CD4-positive, alpha-beta T cell treated with Interleukin-15 for 4 hours (primary cell): ENCODE measurements around the gene TNRC18.
"Not testable (repeated sequence)": the region's sequence is repeated elsewhere in the genome, so short reads cannot be mapped to it uniquely, and the experiment has no call there.

Experiments
- DNase-seq: peaks from one replicate; pipeline ENCODE4 v3.0.0-alpha.2; 2020; ENCODE audit warnings: low spot score

TNRC18 gene

DNA sequence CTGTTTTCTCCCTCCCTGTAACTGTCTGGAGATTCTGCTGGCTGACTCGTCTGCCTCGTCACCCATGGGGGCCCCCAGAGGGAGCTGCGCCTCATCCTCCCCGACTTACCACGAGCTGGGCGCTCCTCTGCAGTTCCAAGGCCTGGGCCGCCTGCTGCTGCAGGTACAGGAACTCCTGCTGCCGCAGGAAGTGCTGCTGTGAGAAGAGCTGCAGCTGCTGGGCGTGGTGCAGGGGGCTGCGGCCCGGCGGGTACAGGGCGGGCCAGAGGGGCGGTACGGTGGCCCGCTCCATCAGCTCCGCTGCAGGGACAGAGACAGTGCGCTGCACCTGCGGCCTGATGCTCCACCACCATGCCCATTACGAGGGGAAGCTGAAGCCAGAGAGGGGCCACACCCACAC is 47.7 kb downstream of the TNRC18 start:
- DNase-seq, result peak; percentile 24

DNA sequence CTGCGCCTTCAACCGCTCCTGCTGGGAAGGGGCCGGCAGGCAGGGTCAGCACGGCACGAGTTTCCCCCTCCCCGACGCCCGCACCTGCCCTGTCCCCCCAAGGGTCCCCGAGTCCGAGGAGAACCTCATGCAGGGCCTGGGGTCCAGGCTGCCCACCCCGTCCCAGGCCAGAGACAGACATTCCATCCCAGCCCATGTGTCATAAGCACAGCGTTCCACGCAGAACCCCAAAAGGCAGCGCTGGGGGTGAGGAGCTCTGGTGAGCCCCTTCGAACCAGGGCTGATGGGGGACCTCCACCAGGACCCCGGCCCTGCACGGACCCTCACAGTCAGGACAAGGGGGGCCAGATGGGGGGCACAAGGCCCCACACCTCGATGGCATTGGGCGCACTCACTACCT is 49.2 kb downstream of the TNRC18 start:
- DNase-seq, result no peak

DNA sequence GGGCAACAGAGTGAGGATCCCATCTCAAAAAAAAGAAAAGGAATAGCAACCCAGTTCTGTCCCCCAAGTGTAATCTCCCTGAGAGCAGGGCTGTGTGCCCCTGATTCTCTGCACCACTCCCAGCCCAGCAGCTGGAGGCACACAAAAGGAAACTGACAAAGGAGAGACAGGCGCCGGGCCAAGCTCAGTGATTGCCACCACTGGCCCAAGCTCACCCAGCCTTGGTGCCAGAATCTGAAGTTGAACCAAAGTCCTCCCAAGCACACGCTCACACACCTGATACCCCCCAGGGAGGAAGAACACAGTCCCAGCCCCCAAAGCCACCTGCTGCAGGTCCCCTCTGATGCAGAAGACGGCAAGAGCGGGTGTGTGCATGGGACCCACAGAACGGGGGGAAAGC is 50.3 kb downstream of the TNRC18 start:
- DNase-seq, result no peak

DNA sequence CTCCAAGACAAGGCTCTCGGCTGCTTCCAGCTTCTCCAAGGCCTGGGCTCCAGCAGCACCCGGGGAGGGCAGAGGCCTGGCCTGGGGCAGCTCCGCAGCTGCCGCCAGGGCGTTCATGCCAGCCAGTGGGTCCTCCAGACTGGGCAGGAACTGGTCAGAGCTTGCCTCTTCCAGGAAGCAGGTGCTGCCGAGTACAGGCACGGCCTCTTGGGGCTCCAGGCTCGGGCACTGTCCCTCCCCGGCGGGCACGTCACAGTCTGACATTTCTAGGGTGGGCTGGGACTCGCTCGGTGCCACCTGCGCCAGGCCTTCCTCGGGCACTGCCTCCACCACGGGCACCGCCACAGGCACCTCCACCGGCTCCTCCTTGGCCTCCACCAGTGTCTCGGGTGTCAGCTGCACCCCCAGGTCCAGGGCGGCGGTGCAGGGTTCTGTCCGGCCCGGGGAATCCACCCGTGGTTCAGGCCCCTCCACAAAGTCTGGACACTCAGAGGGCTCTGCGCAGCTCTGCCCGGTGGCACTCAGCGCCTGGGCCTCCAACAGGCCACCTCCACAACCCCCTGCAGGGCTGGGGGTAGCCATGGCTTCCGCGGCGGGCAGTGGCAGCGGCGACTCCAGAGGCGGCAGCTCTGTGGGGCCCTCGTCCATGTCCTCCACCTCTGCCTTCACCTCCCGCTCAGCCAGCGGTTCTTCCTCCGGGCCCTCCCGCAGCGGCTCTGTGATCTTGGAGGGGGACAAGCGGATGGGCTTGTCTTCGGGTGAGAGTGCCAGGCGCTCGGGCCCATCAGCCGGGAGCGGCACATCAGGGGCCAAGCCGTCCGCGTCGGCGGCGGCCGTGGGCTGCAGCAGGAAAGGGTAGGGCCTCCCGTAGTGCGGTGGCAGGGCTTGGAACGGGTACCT is 52.9 kb downstream of the TNRC18 start:
- DNase-seq, result no peak

DNA sequence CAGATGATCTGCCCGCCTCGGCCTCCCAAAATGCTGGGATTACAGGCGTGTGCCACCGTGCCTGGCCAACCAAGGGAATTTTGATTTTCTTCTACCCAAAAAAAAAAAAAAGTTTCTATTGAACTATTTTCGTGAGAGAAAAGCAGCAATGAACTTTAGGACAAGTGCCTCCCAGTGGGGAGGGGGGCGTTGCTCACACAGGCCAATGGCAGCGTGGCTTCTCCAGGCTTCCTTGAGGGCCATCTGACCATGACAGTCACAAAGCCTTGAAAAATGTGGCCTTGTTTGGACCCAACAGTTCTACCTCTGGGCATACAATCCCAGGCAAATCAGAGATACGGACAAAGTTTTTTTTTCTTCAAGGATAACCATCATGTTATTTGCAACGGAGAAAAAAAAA is 56.0 kb downstream of the TNRC18 start:
- DNase-seq, result no peak

DNA sequence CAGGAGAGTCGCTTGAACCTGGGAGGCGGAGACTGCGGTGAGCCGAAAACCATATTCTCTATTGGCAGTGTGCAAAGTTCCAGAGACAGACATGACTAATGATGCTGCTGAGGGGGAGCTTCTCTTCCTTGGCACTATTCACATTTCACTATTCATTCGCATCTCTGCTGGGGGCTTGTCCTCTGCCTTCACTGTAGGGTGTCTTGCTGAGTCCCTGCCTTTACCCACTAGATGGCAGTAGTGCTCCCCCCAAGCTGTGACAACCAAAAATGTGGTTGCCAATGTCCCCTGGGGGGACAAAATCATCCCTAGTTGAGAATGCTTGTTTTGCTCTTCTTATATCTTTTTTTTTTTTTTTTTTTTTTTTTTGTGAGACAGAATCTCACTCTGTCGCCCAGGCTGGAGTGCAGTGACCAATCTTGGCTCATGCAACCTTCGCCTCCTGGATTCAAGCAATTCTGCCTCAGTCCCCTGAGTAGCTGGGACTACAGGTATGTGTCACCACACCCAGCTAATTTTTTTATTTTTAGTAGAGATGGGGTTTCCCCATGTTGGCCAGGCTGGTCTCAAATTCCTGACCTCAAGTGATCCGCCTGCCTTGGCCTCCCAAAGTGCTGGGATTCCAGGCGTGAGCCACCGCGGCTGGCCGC is 57.5 kb downstream of the TNRC18 start:
- DNase-seq, result peak; percentile 74

DNA sequence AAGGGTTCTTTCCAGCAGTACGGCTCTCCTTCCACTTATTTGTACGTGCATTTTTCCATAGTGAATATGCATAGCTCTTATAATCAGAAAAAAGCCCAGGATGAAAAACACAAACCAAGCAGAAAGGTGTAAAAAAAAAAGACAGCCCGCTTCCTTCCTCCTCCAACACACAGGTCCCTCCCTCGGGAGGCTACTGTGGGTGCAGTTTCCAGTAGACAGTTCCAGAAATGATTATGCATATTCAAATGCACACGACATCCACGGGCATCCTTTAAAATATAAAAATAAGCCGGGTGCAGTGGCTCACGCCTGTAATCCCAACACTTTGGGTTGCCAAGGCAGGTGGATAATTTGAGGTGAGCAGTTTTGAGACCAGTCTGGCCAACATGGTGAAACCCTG is 59.9 kb downstream of the TNRC18 start:
- DNase-seq, result no peak

DNA sequence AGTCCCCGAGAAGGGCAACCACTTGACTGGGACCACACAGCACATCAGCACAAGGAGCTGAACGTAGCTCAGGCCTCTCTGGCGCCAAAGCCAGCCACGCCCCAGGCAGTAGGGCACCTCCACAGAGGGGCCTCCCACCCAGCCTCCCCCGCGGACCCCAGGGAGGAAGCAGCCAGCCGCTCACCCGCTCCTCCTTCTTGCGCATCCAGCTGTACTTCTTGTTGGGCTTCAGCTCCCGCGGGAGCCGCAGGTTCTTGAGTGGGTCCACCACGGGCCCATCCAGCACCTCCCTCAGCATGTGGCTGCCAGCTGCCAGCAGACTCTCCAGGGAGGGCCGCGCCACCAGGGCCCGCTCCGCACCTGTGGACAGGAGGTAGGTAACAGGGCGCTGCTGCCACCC is 61.2 kb downstream of the TNRC18 start:
- DNase-seq, result no peak

DNA sequence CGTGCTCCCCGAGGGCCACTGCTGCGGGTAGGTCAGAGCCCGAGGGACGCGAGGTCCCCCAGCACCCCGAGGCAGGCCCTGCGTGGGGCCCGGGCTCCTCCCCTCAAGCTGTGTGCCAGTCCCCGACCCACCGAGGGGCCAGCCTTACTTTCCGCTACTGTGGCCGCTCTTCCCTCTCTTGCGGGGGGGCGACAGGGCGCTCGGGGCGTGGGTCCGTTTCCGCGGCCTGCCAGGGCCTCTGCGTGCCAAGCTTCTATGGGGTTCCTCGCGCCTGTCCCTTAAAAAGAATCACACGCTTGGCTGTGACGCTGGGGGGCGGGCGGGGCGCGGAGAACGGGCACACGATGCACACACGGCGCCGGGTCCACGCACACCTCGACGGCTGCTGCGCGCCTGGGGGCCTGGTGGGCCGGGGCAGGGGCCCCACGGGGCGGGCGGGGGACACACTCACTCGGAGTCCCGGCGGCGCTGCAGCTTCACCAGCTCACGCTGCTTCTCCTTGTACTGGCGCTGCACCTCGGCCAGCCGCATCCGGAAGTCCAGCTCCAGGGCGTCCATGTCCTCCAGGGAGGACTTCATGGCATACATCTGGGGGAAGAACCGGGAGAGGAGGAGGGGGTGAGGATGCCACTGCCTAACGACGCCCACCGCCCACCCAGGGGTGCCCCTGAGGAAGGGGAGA is 62.0 kb downstream of the TNRC18 start:
- DNase-seq, result no peak

DNA sequence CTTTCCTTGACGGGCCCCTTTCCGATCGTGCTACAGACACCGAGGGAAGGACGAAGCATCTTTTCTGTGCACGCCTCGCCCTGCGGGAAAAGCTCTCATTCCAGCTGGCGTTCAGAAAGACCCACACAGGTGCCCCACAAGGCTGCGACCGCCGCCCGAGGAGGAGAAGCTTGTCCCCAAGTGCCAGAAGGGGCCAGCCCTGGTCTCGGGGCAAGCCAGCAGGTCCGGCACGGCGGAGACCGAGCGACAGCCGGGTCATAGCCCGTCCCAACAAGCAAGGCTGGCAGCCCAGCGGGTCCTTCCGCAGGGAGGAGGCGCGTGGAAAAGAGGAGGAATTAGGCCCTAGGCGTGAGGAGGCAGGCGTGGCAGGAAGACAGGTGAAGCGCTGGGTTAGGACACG is 62.7 kb downstream of the TNRC18 start:
- DNase-seq, result no peak

DNA sequence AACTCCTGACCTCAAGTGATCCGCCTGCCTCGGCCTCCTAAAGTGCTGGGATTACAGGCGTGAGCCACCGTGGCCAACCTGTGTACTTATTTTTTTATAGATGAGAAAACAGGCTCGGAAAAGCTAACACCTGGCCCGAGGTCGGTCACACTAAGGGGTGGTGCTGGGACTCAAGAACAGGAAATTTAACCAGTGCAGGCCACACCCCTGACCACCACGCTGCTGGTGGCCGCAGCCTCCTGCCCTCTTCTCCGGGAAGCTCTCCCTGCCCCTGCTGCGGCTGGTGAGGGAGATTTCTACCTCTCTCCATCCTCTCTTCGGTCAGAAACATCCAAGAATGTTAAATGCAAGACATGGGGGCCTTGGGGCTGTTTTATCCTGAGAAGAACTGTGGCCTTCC is 63.2 kb downstream of the TNRC18 start:
- DNase-seq, result no peak

DNA sequence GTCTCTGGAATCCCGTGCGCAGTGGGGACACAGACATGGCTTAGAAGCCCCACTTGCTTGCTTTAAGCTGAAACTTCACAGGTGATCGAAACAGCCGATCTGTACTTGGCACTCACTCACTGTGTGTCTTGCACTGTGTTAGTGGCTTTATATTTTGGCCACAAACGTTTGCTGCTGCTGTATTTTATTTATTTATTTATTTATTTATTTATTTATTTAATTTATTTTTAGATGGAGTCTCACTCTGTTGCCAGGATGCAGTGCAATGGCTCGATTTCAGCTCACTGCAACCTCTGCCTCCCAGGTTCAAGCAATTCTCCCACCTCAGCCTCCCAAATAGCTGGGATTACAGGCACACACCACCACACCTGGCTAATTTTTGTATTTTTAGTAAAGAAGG is 63.6 kb downstream of the TNRC18 start:
- DNase-seq, result not testable (repeated sequence)

DNA sequence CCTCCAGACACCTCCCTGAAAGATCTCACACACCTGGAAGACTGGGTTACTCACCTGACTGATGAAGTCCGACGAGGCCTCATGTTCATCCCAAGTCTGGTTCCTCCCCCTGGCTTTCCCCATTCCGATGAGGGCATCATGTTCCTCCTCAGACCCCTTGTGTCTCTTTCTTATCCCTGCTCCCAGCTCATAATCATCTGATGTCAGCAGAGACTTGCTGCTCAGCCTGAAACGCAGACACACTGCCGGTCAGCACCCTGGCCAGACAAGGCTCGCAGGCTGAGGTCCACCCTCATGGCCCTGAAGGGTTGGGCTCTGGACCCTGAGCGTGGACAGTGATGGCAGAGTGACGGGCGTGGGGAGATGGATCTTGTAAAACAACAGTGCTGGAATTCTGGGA is 64.3 kb downstream of the TNRC18 start:
- no peak for DNase-seq

DNA sequence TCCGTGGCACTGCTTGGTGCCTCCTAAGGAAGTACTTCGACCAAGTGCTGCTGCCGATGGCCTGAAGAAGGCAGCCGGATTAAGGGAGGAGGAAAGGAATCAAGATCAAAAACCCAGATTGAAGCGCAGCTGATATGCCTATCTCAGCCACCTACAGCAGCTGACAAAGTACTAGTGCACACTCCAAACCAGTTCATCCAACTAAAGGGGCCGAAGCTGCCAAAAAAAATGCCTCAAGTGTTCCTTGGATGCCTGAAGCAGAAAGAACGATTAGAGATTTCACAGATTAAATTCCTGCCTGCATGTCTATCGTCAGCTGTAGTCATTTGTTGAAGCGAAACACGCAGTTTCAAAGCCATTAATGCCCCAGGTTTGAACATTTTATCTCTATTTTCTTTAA is 65.7 kb downstream of the TNRC18 start:
- no peak for DNase-seq

DNA sequence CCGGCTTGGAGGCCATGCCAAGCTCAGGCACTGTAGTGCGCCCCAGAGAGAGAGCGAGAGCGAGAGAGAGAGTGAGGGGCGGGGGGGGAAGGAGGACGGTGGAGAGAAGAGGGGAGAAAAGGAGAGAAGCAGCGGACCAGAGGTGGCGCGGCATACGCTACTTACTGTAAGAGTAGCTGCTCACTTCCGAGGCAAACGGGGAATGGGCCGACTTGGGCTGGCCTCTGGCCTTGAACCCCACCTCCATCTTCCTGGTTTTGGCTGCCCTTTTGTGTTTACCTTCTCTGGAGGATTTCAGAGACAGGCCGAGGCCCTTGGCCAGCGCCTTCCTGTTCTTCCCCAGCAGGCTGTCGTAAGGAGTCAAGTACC is 66.9 kb downstream of the TNRC18 start:
- no peak for DNase-seq

DNA sequence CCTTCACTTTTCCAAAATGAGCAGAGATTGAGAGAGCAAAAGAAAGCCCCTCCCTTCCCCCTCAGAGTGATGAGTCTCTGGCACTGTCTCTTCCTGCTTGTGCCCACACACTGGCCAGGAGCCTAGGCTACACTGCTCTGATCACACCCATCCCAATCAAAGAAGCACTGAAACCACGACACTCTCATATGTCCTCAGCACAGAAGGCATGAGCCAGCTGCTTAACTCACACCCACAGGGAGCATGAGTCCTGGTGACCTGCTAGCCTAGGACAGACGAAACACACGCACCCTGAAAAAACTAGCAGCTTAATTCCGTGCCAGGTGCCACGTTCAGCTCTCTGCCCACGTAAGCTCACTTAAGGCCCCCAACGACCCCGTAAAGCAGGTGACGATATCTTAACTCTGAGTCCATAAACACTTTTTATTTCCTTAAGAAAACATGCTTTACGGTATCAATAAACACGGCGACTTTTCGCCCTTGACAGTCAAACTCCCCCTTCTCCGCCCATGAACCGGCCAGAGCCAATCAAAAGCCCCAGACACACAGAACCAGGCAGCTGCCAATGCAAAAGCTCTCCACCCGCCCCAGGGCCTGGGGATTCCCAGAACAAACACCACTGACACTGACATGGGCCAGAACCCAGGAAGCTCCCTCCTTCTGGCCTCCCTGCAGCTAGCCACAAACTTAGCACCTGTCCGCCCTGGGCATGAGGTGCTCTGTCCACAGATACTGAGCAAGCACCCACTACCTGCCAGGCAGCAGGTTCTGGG is 69.0 kb downstream of the TNRC18 start:
- DNase-seq, result no peak

DNA sequence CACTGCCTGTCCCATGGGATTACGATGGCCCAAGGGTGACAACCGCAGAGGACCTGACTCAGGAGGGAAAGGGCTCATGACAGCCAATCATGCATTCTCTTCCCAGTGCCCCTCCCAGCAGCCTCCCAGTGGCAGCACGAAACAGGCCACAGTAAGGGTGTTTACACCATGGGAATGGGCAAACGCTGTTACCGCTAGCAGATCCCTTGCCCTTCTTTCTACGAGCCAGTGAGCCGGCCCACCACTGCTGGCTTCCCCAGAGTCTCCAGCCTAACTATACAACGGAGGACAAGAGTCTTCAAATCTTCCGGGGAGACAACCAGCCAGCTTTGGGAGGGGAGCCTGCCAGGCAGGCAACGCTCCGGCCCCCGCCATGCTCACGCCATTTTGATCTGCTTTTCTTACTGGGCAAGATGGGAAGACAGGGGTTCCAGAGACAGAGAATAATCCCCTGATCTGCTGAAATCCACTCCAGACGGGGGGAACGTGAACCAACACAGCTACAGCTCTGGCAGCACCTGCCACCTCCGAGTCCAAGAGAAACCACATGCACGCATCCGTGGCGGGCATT is 71.1 kb downstream of the TNRC18 start:
- DNase-seq, result no peak

DNA sequence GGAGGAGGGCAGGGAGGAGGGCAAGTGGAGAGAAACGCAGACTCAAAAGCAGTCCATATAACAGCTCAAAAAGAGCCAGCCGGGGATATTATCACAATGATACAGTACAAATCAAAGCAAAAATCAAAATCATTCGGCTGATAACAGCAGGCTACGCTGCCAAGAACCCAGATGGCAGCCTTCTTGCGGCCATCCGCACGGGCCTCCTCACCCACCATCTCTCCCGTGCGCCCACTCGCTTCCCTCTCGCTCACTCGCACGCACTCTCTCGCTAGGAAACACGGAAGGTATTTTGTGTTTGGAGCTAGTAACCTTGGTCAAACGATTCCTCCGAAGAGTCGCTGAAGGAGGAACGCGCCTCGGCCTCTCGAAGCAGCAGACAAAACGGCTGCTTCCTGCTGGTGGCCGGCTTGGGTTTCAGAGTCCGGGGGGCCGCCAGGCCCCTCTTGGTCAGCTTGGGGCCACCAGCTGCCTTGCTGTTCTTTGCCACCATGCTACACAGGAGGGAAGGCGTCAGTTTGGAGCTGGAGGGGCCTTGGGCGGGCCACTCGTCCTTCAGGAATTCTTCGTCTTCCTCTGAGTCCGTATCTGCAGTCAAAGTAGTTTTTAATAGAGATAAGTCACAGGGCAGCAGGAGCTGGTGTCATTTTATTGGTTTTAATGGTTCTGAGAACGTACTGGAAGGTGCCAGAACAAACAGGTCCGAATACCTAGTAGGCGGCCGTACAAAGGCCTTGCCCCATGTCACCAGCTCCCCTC is 71.9 kb downstream of the TNRC18 start:
- DNase-seq, result no peak

DNA sequence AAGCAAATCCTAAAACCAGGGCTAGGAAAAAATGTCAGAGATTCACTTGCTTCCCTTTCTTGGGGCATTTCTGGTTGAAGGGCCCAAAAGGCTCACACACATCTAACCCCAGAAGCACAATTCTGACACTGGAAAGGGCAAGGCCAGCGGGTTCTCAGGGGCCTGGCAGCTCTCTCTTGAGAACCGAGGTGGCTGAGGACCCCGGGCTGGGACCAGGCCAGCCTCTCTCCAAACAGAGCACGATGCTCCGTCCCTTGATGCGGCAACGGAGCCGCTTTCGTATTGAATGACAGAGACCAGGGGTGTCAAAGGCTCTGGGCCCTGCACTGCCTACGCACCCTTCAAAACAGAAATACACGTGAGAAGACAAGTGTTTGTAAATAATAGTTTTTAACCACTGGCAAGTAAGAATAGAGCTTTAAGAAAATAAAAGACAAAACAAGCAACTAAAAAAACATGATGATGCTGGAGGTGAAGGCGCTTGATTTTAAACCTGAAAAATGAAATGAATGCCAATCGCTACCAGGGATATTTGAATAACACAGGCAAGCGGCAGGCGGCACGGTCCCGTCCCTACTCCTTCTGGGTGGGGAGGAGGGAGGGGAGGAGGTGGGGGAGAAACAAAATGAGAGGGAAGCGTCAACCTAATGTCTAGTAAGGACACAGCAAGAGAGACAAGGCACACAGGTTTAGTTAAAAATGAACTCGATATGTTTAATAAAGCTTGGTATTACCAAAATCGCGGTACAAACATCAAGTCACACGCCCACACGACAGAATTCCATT is 72.8 kb downstream of the TNRC18 start:
- no peak for DNase-seq

DNA sequence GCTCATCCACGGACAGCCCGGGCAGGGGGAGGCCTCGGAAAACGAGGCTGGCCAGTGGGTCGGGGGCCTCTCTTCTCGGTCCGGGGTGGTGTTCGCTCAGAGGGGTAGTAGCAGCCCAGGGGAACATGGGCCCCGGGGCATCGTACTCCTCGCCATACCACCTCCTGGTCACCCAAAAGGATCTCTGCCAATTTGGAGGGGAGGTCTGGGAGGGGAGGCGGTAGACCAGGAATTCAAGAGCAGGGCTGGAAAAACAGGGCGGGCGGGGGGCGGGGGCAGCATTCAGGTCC is 73.5 kb downstream of the TNRC18 start:
- DNase-seq, result no peak
